ENCODE results near the gene DGCR8.

The DGCR8 gene

DNA sequence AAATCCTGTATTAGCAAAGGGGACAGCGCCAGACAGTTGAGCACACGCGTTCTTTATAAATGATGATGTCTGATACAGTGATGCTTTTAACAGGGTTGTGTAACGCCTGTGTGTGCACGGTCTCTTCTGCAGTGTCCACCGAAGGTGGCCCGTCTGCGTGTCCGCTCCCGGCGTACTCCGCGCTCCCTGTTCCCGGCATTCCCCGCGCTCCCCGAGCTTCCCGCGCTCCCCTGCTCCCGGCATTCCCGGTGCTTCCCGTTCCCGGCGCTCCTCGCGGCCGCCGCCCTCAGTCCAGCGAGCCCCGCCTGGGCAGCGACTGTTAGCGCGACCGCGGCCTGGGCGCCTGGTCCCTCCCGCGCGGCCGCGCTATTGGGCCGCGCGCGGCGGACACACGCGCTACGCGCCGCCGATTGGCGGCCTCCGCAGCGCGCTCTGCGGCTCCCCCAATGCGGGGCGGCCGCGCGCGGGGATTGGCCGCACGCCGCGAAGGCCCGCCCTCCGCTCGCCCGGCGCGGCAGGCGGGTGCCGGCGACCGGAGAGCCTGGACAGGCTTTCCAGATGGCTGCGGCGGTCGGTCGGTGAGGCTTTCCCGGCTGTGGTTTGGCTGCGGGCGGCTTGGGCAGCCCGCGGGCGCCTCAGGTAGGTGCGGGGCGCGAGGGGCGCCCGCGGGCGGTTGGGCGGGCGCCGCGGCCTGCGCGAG, at the start of gene DGCR8:
Gene DGCR8, plus strand, starts transcription at position 497 of the 700 bp plus-strand sequence. CDS start 5,723 bp downstream, outside the sequence.
- DNase-seq: peak; percentile 42

DNA sequence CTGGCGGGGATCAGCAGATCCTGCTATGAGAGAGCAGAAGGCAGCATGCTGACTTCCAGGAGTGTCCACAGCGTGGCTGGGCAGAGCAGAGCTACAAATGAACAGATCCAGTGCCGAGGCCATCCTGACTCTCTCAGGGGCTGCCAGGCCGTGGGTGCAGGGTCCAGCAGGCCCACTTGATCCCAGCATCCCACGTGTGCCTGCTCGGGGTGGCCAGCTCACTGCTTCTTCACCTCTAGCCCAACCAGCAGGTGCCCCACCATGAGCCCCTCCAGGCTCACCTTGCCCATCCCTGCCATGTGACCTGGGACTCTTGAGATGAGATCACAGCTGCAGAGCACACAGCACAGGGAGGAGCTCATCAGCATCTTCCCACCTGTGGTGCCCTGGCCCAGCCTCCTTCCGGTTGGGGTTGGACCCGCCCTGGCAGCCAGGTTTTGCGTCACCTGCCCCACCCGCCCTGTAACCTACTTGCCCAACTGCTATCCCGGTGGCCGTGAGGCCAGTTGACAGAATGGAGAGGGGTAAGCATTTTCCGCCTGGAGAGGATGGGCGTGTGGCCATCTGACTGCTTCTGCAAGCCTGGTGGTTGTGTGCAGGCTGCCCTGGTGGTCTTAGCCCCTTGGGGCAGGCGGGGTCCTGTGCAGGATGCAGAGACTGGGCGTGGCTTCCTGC, 48.2 kb upstream of the DGCR8 start:
- DNase-seq: no peak

DNA sequence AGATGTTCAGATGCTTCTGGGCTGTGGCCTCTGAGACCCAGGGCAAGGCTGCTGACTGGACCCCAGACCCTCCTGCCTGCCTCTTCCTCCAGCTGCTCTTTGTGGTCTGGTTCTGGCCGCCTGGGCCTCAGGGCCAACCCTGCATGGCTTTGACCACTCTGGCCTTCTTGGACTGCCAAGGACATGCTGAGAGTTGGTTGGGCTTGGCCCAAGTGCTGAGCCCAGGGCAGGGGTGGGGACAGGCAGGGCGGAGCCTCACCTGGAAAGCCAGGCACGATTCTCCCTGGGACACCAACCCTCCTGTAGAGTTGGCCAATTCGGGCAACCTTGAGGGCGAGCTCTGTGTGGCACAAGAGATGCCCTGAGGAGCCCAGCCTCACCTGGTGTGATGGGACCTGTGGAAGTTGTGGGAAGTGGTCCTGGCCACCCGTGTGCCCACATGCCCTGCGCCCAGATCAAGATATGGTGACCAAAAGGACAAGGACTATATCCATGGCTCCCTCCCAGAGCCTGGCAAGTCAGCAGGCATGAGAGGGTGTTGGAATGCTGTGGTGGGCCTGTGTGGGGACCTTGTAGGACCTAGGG, 47.5 kb upstream of the DGCR8 start:
- no peak for DNase-seq

DNA sequence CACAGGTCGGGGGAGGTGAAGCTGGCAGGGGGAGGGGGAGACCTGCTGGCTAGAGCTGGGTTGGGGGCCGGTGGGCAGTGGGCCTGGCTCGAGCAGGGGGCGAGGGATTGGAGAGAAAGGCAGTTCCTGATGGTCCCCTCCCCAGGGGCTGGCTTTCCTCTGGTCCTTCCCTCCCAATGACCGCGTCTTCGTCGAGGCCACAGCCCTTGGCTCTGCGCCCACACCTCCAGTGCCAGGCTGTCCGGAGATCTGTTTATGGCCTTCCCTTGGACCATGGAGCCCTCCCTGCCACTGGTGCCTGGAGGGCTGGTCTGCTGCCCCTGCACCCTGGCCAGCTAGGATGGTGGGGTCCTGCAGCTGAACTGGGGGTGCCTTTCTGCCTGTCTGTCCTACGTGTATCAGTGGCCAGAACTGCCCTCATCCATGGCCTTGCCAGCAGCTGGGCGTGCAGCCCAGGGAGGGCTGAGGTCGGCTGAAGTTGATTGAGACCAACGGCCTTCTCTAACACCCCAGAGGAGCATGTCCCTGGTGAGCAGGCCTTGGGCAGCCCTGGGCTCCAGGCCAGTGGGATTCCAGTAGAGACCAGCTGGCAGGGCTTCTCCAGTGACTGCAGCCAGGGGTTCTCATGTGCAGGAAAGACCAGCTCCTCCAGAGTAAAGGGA, 46.9 kb upstream of the DGCR8 start:
- no peak for DNase-seq

DNA sequence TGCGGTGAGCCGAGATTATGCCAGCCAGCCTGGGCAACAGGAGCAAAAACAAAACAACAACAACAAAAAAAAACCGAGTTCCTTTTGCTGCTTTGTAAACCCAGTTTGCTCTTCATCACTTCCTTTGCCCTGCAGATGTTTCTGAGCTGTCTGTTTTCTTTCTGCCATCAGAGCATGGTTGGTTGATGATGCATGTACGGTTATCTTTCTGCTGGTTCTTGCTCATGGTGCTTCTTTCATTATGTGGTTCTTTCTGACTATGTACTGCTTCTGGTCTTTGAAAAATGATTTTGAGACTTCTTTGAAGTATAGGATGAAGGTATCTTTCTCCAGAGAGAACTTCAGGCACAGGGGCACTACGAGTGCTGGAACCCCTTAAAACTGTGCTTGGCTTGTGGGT, 45.9 kb upstream of the DGCR8 start:
- DNase-seq: no peak

DNA sequence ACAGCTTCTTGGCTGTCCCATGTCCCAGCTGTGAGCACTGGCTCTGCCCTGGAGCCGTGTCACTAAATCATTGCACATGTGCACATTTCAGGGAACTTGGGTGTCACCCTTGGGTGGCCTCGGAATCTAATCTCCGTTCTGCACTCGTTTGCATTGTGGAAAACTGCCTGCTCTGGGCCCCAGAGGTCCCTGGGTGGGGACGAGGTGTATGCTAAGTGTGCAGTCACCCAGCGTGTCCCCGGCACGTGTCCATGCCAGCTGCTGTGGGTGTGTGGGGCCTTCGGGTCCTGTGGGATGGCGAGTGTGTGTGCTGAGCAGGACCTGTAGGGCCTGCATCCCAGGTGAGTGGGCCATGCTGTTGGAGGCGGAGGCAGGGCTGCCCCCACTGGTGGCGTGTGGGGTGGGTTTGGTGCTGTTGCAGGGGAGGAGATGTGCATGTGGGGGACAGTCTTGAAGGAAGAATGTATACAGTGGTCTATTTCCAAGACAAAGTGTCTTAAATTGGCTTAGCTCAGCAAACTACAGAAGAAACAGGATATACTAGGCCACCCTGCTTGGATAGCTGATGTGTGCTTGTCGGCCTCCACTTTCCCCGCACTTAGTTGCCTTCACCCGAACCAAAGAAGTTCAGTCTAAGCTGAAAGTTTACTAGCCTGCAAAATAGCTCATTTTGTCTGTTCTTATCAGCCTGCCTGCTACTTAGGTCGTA, 44.5 kb upstream of the DGCR8 start:
- DNase-seq: no peak

DNA sequence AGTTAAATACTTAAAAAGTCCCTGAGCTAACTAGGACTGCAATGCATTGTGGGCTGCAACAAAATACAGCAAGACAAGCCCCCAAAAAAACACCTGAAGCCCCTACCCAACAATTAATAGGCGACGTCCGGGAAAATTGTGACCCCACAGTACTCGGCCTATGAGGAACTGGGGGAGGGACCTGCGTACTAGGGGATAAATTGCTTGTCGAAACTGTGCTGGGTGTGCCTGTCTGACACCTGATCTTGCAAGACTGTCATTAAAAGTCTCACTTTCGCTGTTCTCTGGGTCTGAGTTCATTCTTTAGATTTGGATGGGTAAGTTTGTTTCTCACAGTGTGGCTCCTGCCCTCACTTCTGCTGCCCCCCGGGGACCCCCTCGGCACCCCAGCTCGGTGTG, 44.0 kb upstream of the DGCR8 start:
- no peak for DNase-seq

DNA sequence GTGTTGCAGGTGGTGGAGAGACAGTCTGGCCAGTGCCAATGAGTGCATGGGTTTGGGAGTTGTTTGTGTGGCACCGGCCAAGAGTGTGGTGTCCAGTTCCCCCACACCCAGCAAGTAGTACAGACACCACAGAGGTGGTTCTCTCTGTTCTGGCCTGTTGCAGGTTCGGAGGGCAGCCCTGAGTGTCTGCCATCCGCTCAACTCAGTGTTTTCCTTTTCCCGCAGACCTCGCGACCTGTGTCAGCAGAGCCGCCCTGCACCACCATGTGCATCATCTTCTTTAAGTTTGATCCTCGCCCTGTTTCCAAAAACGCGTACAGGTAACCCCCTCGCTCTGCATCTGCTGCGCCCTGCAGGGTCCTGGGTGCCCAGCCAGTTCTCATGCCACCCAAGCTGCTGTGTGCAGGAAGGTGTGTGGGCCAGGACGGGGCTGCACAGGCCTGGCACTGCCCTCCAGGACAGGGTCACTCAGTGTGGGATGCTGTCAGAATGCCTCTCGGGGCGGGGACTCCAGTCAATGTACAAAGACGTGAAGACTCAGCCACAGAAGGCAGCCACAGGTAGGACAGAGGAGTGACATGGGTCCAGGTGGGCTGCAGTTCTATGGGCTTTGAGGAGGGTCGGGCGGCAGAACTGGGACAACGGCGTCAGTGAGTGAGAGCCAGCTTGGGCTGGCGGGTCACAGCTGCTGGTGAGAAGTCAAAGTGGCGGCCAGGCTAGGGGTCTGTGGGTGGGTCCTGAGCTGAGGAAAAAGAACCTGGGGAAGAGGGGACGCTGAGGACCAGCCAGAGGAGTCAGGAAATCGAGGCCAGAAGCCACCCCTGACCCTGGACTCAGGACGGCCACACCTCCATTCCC, 43.3 kb upstream of the DGCR8 start:
- DNase-seq: no peak

DNA sequence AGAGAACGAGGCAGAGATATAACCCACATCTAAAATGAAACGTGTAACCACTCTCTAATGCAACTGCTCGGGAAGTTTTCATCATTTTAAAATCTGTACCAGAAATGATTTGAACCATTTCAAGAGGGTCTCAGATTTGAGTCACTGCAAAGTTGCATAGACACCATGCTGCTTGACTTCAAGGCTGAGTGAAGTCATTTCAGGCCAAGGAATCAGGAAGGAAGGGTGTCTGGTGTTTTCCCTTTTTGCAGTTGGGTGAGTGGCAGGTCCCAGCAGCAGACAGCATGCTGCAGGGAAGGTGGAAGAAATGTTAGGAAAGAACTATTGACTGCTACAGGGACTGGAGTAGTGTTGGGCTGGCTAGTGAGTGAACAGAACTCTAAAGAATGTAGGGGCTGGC, 42.6 kb upstream of the DGCR8 start:
- no peak for DNase-seq

DNA sequence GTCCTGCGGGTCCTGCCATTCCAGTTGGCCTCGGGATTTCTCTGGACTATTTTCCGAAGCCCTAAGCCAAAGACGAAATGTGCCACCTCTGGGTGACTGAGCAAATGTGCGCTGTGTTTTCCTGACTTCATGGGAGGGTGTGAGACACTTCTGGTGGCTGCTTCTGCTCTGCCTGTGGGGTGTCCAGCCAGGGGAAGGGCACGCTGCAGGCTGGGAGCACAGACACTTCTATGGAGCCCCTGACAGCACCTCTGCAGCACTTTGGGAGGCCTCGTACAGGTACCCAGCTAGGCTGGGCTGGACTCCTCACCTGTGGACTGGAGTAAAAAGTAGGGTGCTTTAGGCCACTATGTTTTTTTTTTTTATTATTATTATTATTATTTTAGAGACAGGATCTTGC, 41.5 kb upstream of the DGCR8 start:
- no peak for DNase-seq

DNA sequence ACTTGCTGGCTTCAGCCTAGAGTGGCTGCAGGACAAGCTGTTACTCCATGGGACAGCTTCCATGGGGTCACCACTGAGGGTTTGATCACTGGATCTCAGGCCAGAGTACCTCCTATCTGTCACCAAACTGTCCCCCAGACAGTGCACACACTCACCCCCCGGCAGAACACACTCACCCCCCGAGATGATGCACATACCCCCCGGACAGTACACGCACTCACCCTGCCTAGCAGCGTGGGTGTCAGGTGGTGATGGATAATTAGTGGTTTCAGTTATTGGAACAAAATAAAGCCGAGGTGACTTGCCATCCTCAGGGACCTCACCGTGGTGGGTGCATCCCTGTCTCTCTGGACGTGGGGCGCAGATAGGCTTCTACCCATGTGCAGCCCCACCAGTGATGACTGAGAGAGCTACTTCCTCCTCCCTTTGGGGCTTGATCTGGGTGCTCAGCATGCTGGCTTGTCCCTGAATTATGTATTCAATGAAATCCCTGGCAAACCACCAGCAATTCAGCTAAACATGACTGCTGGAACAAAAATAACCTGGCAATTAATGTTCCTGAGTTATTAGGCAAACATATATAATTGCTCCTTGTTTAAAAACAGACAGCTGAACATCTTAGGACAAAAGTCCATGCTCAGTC, 40.2 kb upstream of the DGCR8 start:
- no peak for DNase-seq

DNA sequence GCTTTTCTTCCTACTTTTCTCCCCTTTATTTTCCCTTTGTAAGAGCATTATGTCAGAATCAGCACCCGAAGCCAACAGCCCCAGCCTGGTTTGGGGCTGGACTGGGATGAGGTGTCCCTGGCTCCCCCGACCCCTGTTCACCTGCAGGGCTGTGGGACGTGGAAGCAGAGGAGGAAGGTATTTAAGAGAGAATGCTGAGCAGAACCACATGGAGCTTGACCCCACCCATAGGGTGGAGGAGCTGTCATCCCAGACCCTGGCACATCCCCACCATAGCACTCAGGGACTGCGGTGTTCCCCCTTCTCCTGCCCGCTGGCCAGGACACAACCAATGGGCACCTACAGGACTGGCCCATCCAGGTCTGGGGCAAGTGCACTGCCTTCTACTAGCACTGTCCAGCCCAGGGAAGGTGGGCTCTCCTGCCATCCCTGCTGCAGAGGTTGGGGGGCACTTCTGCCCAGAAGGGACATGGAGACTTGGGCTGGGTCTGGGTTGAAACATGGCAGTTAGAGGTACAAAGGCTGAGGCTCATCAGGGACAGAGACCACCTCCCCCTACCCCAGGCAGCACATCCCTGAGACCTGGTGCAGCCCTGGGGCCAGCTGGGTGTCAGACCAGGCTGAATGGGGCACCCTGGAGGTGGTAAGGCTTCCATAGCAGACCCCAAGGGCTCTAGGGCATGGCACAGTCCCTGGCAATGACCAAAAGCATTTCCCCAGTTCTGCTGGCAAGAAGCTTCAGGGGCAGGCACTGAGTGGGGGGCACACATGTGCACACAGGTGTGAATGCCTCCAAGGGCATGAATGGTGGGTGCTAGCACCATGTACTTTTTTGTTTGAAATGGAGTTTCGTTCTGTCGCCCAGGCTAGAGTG, 39.5 kb upstream of the DGCR8 start:
- no peak for DNase-seq

DNA sequence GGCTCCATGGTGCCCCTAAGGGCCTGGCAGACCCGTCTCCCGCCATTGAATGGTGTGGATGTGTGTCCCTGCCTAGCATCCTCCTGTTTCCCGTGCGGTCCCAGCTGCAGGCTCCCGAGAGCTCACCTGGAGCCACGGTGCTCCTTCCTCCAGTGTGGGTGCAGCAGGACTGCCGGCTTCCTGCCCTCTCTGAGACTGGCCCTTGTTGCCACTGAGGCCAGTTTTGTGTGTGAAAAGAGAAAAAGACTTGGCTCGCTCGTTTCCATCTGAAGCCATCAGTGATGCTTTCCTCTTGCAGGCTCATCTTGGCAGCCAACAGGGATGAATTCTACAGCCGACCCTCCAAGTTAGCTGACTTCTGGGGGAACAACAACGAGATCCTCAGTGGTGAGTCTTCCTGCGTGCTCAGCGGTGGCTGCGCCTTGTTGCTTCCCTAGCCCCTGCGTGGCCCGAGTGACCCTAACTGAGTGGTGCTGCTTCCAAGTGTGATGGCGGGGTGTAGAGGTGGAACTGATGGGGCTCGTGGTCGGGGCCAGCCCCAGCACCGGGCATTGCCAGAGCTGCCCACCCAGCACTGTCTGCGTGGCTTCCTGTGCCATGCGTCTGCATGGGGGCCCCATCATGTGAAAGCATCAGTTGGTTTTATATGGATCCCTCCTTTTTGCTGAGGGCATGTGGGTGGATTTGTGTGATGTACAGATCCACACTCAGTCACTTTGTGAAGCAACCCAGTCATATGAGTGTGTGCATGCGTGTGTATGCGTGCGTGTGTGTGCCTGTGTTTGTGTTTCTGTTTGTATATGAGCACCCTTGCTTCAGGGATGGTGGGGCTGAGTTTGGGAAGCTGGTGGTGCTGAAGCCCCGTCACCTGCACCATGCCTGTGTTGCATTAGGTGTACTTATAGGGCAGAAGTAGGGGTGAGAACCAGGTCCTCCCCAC, 36.7 kb upstream of the DGCR8 start:
- DNase-seq: no peak

DNA sequence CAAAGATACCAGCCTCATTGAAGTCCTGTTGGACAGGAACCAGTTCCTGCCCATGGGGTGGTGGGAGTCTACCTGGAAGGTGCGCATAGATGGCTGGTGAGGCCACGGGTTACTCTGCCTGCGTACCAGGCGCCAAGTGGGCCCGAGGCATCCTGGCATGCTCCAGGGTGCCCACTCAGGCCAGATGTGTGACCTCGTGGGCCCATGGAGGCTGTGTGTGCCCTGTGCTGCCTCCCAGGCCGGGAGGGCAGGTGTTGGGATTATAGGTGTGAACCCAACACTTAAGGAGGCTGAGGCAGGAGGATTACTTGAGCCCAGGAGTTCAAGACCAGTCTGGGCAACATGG, 36.1 kb upstream of the DGCR8 start:
- no peak for DNase-seq

DNA sequence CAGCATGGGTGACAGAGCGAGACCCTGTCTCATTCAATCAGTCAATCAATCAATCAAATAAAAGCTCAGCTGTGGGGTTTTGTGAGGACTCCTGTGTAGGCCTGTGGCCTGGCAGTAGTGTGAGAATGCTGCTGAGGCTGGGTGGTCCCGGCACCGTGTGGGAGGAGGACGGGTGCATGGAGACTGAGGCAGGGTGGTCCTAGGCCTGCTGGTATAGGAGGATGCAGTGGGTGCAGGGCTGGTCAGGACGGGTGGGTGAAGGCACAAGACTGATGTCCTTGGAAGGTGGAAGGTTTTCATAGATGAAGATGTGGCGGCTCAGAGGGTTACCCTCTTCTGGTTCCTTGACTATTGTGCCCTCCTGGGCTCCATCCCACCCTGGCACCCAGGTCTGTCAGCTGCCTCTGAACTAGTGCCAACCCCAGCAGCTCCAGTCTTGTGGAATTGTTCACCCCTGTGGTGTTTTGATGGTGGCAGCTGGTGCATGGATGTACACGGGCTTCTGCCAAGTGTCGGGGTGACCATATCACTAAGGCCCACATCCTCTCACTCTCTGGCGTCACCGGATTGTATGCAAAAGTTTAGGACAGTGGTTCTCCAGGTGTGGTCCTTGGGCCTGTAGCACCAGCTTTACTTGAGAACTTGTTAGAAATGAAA, 35.4 kb upstream of the DGCR8 start:
- no peak for DNase-seq

DNA sequence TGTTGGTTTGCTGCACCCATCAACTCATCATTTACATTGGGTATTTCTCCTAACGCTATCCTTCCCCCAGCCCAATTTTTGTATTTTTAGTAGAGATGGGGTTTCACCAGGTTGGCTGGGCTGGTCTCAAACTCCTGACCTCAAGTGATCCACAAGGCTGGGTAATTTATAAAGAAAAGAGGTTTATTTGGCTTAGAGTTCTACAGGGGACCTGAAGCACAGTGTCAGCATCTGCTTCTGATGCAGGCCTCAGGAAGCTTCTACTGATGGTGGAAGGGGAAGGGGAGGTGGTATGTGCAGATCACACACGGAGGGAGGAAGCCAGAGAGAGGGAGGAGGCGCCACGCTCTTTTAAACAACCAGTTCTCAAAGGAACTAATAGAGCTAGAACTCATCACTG, 33.3 kb upstream of the DGCR8 start:
- no peak for DNase-seq

DNA sequence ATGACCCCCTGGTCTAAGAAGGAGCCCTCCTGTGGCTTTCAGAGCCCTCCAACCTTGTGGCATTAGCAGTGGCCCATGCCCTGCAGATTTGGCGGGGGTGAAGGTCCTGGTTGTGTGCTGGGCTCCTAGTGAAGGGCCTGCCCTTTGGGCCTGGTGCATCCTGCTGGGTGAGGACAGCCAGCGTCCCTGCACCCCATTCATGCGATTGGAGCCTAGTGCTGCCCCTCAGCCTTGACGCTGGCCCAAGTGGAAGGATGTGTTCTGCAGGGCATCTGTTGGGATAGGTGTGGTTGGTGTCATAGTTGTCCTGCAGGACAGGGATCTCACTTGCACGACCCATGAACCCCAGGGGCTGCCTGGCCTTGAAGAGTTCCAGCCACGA, 28.1 kb upstream of the DGCR8 start:
- no peak for DNase-seq

DNA sequence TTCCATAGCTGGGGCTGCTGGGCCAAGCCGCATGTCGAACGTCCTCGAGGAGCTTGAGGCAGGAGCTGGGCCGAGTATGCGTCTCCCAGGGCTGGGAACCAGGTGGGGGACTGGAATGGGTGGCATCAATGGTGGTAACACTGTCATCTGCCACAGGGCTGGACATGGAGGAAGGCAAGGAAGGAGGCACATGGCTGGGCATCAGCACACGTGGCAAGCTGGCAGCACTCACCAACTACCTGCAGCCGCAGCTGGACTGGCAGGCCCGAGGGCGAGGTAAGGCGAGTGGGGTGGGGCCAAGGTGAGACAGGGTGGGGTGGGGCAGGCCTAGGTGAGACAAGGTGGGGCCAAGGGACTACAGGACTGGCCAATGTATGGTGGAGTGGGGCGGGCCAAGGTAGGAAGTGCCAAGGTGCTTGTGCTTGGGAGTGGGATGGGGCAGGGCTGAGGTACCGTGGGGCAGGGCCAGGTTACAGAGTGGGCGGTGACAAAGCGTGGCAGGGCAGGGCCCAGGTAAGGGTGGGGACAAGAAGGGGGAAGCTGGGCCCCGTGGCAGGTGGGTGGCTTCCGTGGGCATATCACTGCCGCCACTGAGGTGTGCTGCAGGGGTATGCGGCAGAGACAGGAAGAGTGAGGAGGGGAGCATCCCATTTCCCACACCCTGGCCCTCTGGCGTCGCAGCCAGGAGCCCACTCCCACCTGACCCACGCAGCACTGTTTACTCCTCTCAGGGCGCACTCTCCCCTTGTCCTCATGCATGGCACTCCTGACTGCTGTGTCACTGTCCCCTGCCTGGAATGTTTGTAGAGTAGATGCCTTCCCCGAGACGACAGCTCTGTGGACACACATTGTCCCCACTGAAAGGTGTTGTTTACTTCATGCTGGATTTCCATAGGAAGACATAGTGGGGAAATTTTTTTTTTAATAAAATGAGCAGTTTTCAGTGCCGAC, 27.5 kb upstream of the DGCR8 start:
- DNase-seq: no peak
